Nephron progenitor cell (in vitro differentiated cells): ENCODE measurements around the gene PSME3.

Experiments
- DNase-seq: peaks from one replicate; pipeline ENCODE4 v3.0.0; 2021
- H3K27ac Mint-ChIP-seq: 2 replicates; pipeline ENCODE4 v1.8.0; 2021; ENCODE audit warnings: mild to moderate bottlenecking, moderate library complexity, mixed read lengths
- H3K27me3 Mint-ChIP-seq: 2 replicates; pipeline ENCODE4 v1.8.0; 2021; ENCODE audit warnings: mild to moderate bottlenecking, low read depth, mixed read lengths; ENCODE audit not compliant: poor library complexity
- H3K36me3 Mint-ChIP-seq: 2 replicates; pipeline ENCODE4 v1.8.0; 2021; ENCODE audit warnings: low read depth, mixed read lengths
- H3K4me1 Mint-ChIP-seq: 2 replicates; pipeline ENCODE4 v1.8.0; 2021; ENCODE audit warnings: mixed read lengths
- H3K4me3 Mint-ChIP-seq: 2 replicates; pipeline ENCODE4 v1.8.0; 2021; ENCODE audit warnings: mild to moderate bottlenecking, moderate library complexity, mixed read lengths
- H3K9me3 Mint-ChIP-seq: 2 replicates; pipeline ENCODE4 v1.8.0; 2021; ENCODE audit warnings: mild to moderate bottlenecking, moderate library complexity, mixed read lengths
- CTCF ChIP-seq: fragments of 200-600 bp; sonication (generic); IDR thresholded peaks from 2 replicates; pipeline ENCODE4 v1.5.0; 2021; ENCODE audit warnings: antibody characterized with exemption

The PSME3 gene

DNA sequence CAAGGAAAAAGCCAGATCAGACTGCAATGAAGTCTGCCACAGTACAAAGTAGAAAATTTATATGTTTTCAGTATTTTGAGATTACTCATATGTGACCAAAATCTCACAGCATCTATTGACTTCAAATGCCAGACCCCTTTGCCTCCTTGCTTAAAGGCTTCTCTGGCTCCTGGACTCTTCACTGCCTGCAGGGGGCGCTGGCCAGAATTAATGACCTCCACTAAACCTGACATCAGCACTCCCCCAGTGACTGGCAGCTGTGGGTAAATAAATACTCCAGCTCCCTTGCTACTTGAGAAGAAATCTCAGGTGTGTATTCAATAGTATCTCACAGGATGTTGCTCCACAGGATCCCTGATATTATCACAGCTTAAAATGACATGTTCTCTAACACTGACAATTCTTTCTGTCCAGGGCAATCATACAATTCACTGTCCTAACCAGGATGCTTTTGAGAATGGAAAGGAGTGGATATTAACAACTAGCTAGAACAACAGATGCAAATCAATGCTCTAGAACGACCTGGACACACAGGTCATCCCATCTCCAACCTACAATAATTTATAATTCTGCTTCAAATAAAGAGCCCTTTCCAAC, 13.2 kb upstream of the PSME3 start:
- H3K27me3 Mint-ChIP-seq = peaks cover 5% of the 10 kb centered on the region
- peak; percentile 77 for DNase-seq
- peak; percentile 79 for TF ChIP-seq CTCF
- peaks cover 49% of the 10 kb centered on the region for H3K36me3 Mint-ChIP-seq
- peak overlapping the region; percentile 9 for H3K27ac Mint-ChIP-seq
- peaks cover 23% of the 10 kb centered on the region for H3K4me1 Mint-ChIP-seq
- H3K9me3 Mint-ChIP-seq = no peaks in the 10 kb centered on the region
- H3K4me3 Mint-ChIP-seq = no peak overlapping the region

- H3K9me3 Mint-ChIP-seq = no peaks in the 10 kb centered on the region
- peaks cover 13% of the 10 kb centered on the region for H3K27me3 Mint-ChIP-seq
- no peak for TF ChIP-seq CTCF
- H3K4me3 Mint-ChIP-seq = peak overlapping the region; percentile 12
- H3K36me3 Mint-ChIP-seq = peaks cover 40% of the 10 kb centered on the region
- DNase-seq = no peak
- H3K27ac Mint-ChIP-seq = no peak overlapping the region
- peaks cover 23% of the 10 kb centered on the region for H3K4me1 Mint-ChIP-seq
Observed at GRCh38 chr17:42821176-42821575, 12.0 kb upstream of the PSME3 start.

- H3K36me3 Mint-ChIP-seq = no peaks in the 10 kb centered on the region
- no peak overlapping the region for H3K4me3 Mint-ChIP-seq
- TF ChIP-seq CTCF = no peak
- DNase-seq = no peak
- H3K9me3 Mint-ChIP-seq = no peaks in the 10 kb centered on the region
- peaks cover 53% of the 10 kb centered on the region for H3K27me3 Mint-ChIP-seq
- H3K4me1 Mint-ChIP-seq = peaks cover 17% of the 10 kb centered on the region
- no peak overlapping the region for H3K27ac Mint-ChIP-seq
Observed at GRCh38 chr17:42827472-42827871, 5.7 kb upstream of the PSME3 start.

GRCh38 chr17:42830971-42831370, 2.2 kb upstream of the PSME3 start:
- peak overlapping the region; percentile 3 for H3K4me3 Mint-ChIP-seq
- H3K9me3 Mint-ChIP-seq = no peaks in the 10 kb centered on the region
- no peak overlapping the region for H3K27ac Mint-ChIP-seq

DNA sequence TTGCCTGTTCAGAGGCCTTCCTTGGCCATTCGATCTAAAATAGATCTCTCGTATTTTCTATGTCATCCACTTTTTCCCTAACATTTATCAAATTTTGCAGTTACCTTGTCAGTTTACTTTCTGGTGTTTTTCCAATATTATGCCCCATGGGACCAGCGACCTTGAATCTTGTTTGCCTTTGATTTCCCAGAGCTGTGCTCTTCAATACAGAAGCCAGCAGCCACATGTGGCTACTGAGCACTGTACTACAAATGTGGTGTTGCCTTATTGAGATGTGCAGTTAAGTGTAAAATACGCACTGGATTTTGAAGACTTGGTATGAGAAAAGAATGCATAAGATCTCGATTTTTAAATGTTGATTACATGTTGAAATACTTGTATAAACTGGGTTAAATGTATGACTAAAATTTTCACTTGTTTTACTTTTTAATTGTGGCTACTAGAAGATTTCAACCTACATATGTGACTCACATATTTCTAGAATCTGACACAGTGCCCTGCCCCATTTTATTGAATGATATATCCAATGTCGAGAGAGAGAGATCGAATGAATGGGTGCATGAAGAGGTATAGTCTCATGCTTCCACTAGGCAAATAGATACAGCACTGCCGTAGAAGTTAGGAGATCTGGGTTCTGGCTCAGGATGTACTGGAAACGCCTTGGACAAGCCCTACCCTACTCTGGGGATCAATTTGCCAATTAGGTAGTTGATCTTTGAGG, 824 bp upstream of the PSME3 start:
- no peak for TF ChIP-seq CTCF

More at GRCh38 chr17:42830971-42831370, 2.2 kb upstream of the PSME3 start:
- H3K36me3 Mint-ChIP-seq = peaks cover 22% of the 10 kb centered on the region
- TF ChIP-seq CTCF = no peak
- H3K27me3 Mint-ChIP-seq = peaks cover 45% of the 10 kb centered on the region
- H3K4me1 Mint-ChIP-seq = peaks cover 24% of the 10 kb centered on the region
- no peak for DNase-seq

More for the DNA sequence above, 824 bp upstream of the PSME3 start:
- Mint-ChIP-seq H3K4me1 (peaks cover 24% of the 10 kb centered on the region), H3K27ac (peak overlapping the region; percentile 99), H3K36me3 (peaks cover 29% of the 10 kb centered on the region), H3K27me3 (peaks cover 33% of the 10 kb centered on the region), H3K9me3 (no peaks in the 10 kb centered on the region), H3K4me3 (peak overlapping the region; percentile 94)
- DNase-seq = no peak
